Nephron progenitor cell (in vitro differentiated cells): Measurements from ENCODE around the gene F9.

ENCODE experiments used
- DNase-seq: peaks from one replicate; pipeline ENCODE4 v3.0.0; 2021
- H3K27ac Mint-ChIP-seq: 2 replicates; pipeline ENCODE4 v1.8.0; 2021; ENCODE audit warnings: mild to moderate bottlenecking, moderate library complexity, mixed read lengths
- H3K27me3 Mint-ChIP-seq: 2 replicates; pipeline ENCODE4 v1.8.0; 2021; ENCODE audit warnings: mild to moderate bottlenecking, low read depth, mixed read lengths; ENCODE audit not compliant: poor library complexity
- H3K36me3 Mint-ChIP-seq: 2 replicates; pipeline ENCODE4 v1.8.0; 2021; ENCODE audit warnings: low read depth, mixed read lengths
- H3K4me1 Mint-ChIP-seq: 2 replicates; pipeline ENCODE4 v1.8.0; 2021; ENCODE audit warnings: mixed read lengths
- H3K4me3 Mint-ChIP-seq: 2 replicates; pipeline ENCODE4 v1.8.0; 2021; ENCODE audit warnings: mild to moderate bottlenecking, moderate library complexity, mixed read lengths
- H3K9me3 Mint-ChIP-seq: 2 replicates; pipeline ENCODE4 v1.8.0; 2021; ENCODE audit warnings: mild to moderate bottlenecking, moderate library complexity, mixed read lengths
- TF ChIP-seq, protein P1 (sequence below): fragments of 200-600 bp; sonication (generic); IDR thresholded peaks from 2 replicates; pipeline ENCODE4 v1.5.0; 2021; ENCODE audit warnings: antibody characterized with exemption

The F9 gene

DNA sequence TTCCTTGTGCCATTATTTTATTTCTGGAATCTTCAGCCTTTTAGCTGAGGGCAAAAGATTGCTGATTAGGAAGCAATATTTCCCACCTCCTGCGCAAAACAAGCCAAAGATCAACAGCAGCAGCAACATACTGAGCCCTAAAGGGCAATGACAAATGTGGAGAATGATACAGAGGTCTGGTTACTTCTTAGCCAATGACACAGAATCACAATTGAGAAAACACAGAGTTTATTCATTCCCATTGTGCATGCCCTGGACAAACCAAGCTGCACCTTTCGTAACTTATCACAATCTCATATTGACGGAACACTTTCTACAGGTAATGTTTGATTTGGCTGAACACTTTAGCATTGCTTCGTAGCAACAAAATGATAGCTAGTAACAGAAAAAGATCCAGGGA lies 13.4 kb downstream of the F9 start:
- DNase-seq, result no peak
- TF ChIP-seq, protein P1, sequence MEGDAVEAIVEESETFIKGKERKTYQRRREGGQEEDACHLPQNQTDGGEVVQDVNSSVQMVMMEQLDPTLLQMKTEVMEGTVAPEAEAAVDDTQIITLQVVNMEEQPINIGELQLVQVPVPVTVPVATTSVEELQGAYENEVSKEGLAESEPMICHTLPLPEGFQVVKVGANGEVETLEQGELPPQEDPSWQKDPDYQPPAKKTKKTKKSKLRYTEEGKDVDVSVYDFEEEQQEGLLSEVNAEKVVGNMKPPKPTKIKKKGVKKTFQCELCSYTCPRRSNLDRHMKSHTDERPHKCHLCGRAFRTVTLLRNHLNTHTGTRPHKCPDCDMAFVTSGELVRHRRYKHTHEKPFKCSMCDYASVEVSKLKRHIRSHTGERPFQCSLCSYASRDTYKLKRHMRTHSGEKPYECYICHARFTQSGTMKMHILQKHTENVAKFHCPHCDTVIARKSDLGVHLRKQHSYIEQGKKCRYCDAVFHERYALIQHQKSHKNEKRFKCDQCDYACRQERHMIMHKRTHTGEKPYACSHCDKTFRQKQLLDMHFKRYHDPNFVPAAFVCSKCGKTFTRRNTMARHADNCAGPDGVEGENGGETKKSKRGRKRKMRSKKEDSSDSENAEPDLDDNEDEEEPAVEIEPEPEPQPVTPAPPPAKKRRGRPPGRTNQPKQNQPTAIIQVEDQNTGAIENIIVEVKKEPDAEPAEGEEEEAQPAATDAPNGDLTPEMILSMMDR, result no peak
- H3K27ac Mint-ChIP-seq, result no peak overlapping the region
- H3K9me3 Mint-ChIP-seq, result peaks cover 14% of the 10 kb centered on the region
- no peaks in the 10 kb centered on the region for H3K27me3 Mint-ChIP-seq
- H3K4me1 Mint-ChIP-seq, result no peaks in the 10 kb centered on the region
- no peaks in the 10 kb centered on the region for H3K36me3 Mint-ChIP-seq
- no peak overlapping the region for H3K4me3 Mint-ChIP-seq

DNA sequence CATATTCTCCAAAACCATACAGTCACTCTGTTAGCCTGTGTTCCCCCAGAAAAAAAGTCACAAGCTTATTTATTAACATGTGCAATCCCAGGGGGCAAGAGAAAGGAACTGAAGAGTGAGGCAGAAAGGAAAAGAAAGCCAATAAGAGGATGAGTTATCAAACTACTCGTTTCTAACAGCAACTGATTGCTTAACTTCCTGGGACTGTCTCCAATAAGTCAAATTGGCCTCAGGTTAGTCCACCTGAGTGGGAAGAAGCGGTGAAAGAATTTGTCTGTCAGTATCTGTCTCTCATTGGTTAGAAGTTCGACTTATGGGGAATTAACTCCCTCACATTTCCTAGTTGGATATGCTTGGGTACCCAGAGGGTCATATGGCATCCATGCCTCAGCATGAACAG lies 14.1 kb downstream of the F9 start:
- H3K27ac Mint-ChIP-seq, result no peak overlapping the region
- H3K4me3 Mint-ChIP-seq, result no peak overlapping the region
- no peaks in the 10 kb centered on the region for H3K36me3 Mint-ChIP-seq
- no peak for DNase-seq
- no peaks in the 10 kb centered on the region for H3K27me3 Mint-ChIP-seq
- peaks cover 11% of the 10 kb centered on the region for H3K9me3 Mint-ChIP-seq
- TF ChIP-seq, protein P1, result no peak
- no peaks in the 10 kb centered on the region for H3K4me1 Mint-ChIP-seq

DNA sequence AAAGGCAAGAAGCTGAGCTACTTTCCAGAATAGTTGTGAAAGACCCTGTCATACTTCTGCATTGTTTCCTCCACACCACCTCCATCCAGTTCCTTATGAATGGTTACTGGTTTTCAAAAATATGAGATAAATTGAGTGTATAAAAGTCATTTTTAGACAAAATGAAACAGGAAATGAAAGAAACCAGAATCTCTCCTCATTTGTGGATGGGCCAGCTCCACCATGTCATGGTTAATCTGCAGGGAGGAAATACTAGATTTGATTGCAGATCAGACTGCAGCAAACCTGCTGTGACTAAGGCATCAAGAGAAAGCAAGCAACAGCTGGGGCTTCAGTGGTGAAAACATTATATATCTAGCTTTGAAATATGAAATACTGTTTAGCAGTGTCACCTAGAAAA lies 23.8 kb downstream of the F9 start:
- Mint-ChIP-seq H3K27me3 (no peaks in the 10 kb centered on the region), H3K9me3 (peaks cover 28% of the 10 kb centered on the region), H3K36me3 (no peaks in the 10 kb centered on the region), H3K4me1 (no peaks in the 10 kb centered on the region), H3K4me3 (no peak overlapping the region), H3K27ac (no peak overlapping the region)
- TF ChIP-seq, protein P1, result no peak
- no peak for DNase-seq

DNA sequence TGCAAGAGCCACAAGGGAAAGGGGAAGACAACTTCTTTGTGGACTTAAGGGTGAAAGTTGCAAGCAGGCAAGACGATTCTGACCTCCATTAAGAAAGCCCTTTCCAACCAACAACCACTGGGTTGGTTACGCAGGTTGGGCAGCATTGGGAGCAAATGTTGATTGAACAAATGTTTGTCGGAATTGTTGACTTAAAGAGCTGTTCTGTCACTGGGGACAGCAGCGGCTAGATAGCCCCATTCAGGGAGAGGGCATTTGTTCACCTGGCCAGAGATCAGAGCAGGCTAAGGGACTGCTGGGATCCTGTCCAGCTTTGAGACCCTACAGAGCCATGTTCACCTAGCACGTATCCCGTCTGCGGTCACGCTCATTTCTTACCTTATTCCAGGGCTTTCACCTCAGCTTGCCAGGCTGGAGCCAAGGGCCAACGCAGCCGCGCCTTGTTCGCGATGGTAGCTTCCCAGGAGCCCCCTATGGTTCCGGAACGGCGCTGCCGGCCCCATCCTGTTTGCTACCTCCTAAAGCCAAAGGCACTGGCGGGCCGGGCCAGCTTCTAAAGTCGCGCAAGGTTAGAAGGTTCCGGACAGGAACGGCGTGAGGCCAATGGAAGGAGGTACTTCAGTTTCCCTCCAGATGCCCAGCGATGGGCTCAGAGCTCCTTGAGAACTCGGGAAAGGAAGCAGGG lies 24.6 kb downstream of the F9 start:
- TF ChIP-seq, protein P1, result no peak
- H3K4me3 Mint-ChIP-seq, result no peak overlapping the region
- H3K27me3 Mint-ChIP-seq, result no peaks in the 10 kb centered on the region
- no peak for DNase-seq
- H3K36me3 Mint-ChIP-seq, result no peaks in the 10 kb centered on the region
- H3K27ac Mint-ChIP-seq, result no peak overlapping the region
- peaks cover 28% of the 10 kb centered on the region for H3K9me3 Mint-ChIP-seq
- no peaks in the 10 kb centered on the region for H3K4me1 Mint-ChIP-seq

DNA sequence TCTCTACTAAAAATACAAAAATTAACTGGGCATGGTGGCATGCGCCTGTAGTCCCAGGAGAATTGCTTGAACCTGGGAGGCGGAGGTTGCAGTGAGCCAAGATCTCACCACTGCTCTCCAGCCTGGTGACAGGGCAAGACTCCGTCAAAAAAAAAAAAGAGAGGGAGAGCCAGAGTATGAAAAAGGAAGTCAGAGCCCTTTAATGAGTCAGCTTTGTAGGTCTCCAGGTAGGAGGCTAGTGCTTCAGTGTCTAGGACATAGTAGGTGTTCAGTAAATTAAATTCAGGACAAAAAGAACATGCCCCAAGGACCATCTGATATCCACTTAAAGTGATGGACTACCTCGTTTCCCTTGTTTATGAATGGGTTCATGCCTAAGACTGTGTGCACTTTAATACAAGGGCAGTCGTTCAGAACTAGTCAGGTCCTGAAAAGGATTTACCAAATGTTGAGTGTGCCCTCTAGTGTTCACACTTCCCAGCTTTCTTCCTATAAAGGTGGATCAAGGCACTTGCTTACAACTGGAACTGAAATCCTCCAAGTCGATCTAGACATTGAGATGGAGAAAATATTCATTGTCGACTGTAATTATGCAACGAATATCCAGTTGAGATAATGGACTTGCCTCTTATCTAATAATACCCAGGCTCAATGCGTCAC lies 29.0 kb downstream of the F9 start:
- TF ChIP-seq, protein P1, result peak; percentile 52
- no peaks in the 10 kb centered on the region for H3K36me3 Mint-ChIP-seq
- no peak overlapping the region for H3K27ac Mint-ChIP-seq
- H3K4me1 Mint-ChIP-seq, result no peaks in the 10 kb centered on the region
- peaks cover 12% of the 10 kb centered on the region for H3K9me3 Mint-ChIP-seq
- DNase-seq, result peak; percentile 21
- H3K27me3 Mint-ChIP-seq, result no peaks in the 10 kb centered on the region
- H3K4me3 Mint-ChIP-seq, result no peak overlapping the region

DNA sequence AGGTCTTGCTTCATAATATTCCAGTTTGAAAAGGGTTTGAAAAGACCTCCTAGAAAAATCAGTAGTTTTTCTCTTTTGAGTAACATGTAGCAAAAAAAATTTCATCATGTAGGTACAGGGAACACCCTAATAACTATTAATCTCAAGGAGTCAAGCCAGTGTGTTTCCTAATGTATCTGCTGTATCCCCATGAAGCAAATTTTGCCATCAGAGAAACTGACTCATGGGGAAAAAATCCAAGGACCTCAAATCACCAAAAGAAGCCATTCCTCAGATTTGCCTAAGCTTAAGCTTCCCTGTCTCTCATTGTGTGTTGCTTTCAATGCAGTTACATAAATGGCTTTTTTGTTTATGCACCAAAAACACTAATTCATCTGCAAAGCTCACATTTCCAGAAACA lies 29.7 kb downstream of the F9 start:
- DNase-seq, result no peak
- no peak overlapping the region for H3K27ac Mint-ChIP-seq
- no peak overlapping the region for H3K4me3 Mint-ChIP-seq
- H3K4me1 Mint-ChIP-seq, result no peaks in the 10 kb centered on the region
- H3K27me3 Mint-ChIP-seq, result no peaks in the 10 kb centered on the region
- H3K9me3 Mint-ChIP-seq, result peaks cover 12% of the 10 kb centered on the region
- TF ChIP-seq, protein P1, result no peak
- H3K36me3 Mint-ChIP-seq, result no peaks in the 10 kb centered on the region
